A673 (cell line): Measurements from ENCODE around the gene CDSN.

Experiments used
- EZH2 ChIP-seq: fragments of 200-600 bp; sonication (generic); IDR thresholded peaks from 2 replicates; pipeline ENCODE4 v1.6.1; 2017; ENCODE audit warnings: borderline replicate concordance, low read depth, mild to moderate bottlenecking, mixed read lengths, antibody characterized with exemption, low read length; ENCODE audit not compliant: poor library complexity, severe bottlenecking
- TF ChIP-seq, protein P1 (sequence below): fragments of 300-800, 200-600 bp; sonication (generic); conservative IDR thresholded peaks from 2 replicates; pipeline ENCODE4 v1.5.1; 2017; ENCODE audit warnings: low read depth, mild to moderate bottlenecking, antibody characterized with exemption, low read length, moderate library complexity, mixed read lengths

DNA sequence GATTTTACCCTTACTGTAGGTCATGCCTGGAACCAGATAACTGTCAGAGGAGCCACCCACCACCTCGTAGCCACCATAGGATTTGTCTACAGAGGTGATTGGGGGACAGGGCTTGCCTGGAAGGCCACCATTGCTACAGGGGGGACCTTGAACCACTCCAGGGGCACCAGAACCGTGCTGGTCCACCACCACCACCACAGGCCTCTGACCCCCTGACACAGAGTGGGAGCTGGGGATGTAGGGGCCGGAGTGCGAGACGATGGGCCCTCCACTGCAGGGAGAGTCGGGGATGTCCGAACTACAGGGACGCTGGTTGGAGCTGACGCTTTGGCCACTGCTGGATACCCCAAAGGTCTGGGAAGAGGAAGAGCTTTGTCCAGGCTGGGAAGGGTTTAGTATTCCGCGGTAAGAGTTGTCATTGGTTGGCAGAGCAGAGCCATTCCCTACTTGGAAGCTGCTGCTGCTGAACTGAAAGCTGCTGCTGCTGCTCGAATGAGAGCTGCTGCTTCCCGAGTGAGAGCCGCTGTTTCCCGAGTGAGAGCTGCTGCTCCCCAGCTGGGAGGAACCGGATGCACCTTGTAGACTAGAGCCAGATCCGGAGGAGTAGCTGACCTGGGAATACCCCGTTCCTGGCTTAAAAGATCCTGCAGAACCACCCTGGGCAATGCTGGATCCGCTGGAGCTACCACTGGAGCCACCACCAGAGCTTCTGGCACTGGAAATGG is 3.4 kb downstream of the CDSN start:
- TF ChIP-seq, protein P1, sequence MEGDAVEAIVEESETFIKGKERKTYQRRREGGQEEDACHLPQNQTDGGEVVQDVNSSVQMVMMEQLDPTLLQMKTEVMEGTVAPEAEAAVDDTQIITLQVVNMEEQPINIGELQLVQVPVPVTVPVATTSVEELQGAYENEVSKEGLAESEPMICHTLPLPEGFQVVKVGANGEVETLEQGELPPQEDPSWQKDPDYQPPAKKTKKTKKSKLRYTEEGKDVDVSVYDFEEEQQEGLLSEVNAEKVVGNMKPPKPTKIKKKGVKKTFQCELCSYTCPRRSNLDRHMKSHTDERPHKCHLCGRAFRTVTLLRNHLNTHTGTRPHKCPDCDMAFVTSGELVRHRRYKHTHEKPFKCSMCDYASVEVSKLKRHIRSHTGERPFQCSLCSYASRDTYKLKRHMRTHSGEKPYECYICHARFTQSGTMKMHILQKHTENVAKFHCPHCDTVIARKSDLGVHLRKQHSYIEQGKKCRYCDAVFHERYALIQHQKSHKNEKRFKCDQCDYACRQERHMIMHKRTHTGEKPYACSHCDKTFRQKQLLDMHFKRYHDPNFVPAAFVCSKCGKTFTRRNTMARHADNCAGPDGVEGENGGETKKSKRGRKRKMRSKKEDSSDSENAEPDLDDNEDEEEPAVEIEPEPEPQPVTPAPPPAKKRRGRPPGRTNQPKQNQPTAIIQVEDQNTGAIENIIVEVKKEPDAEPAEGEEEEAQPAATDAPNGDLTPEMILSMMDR, result no peak
- TF ChIP-seq EZH2, result no peak
